ENCODE results near the gene CYP27C1. TPM values are rescaled to one million over a fixed set of nuclear protein-coding genes. Genes with fewer than 3 reads are reported as not detected.

Gene CYP27C1
- total RNA-seq, 4 donors from 2014 or later = 0.12 to 0.52 (median 0.28) TPM

GRCh38 chr2:127193164-127193966 lies 26.7 kb downstream of the CYP27C1 start:
- TF ChIP-seq POLR2A (IDR thresholded peaks at IDR 0.05) (no peak), CTCF (IDR thresholded peaks at IDR 0.05) (no peak), EP300 (IDR thresholded peaks at IDR 0.05) (no peak), POLR2AphosphoS5 (IDR thresholded peaks at IDR 0.05) (no peak)
- Histone ChIP-seq H3K36me3 (no peaks in the 10 kb centered on the region), H3K4me3 (no peak overlapping the region), H3K4me1 (peaks cover 0 to 16% (median 5%) of the 10 kb centered on the region in 3 donors), H3K9me3 (no peaks in the 10 kb centered on the region), H3K27ac (no peak overlapping the region), H3K27me3 (no peaks in the 10 kb centered on the region)
- ATAC-seq = peak; percentile 25
- 61 to 69% methylated on average over 10 to 16 of the region's 26 CpGs for WGBS, 2 donors (ENCODE audit: low coverage in 1 of 2)

- Histone ChIP-seq H3K27me3 (no peaks in the 10 kb centered on the region), H3K4me3 (no peak overlapping the region), H3K27ac (no peak overlapping the region), H3K4me1 (peaks cover 0 to 16% (median 5%) of the 10 kb centered on the region in 3 donors), H3K36me3 (no peaks in the 10 kb centered on the region), H3K9me3 (no peaks in the 10 kb centered on the region)
- TF ChIP-seq POLR2A (IDR thresholded peaks at IDR 0.05) (no peak), EP300 (IDR thresholded peaks at IDR 0.05) (no peak), CTCF (IDR thresholded peaks at IDR 0.05) (no peak), POLR2AphosphoS5 (IDR thresholded peaks at IDR 0.05) (no peak)
- 93 to 100% methylated on average over 1 to 4 of the region's 13 CpGs for WGBS, 2 donors (ENCODE audit: low coverage in 1 of 2)
- ATAC-seq = no peak
Measured at GRCh38 chr2:127191331-127192219, 28.5 kb downstream of the CYP27C1 start.

- no peaks in the 10 kb centered on the region for H3K9me3 ChIP-seq
- no peak overlapping the region for H3K27ac ChIP-seq
- H3K4me1 ChIP-seq = peaks cover 0 to 7% (median 5%) of the 10 kb centered on the region in 3 donors
- H3K27me3 ChIP-seq = no peaks in the 10 kb centered on the region
- WGBS, 2 donors (ENCODE audit: low coverage in 1 of 2) = 73 to 89% methylated on average over 5 to 7 of the region's 8 CpGs
- TF ChIP-seq EP300 (IDR thresholded peaks at IDR 0.05) = no peak
- TF ChIP-seq CTCF (IDR thresholded peaks at IDR 0.05) = no peak
- TF ChIP-seq POLR2A (IDR thresholded peaks at IDR 0.05) = no peak
- TF ChIP-seq POLR2AphosphoS5 (IDR thresholded peaks at IDR 0.05) = no peak
- H3K4me3 ChIP-seq = no peak overlapping the region
- no peak for ATAC-seq
- H3K36me3 ChIP-seq = no peaks in the 10 kb centered on the region
Measured at GRCh38 chr2:127188797-127189196, 31.3 kb downstream of the CYP27C1 start.

GRCh38 chr2:127187831-127188230 lies 32.3 kb downstream of the CYP27C1 start:
- Histone ChIP-seq H3K4me1 (no peaks in the 10 kb centered on the region), H3K27me3 (no peaks in the 10 kb centered on the region), H3K36me3 (no peaks in the 10 kb centered on the region), H3K27ac (no peak overlapping the region), H3K4me3 (no peak overlapping the region), H3K9me3 (no peaks in the 10 kb centered on the region)
- WGBS, 2 donors (ENCODE audit: low coverage in 1 of 2) = 71 to 85% methylated on average over 4 to 9 of the region's 10 CpGs
- no peak for ATAC-seq
- TF ChIP-seq CTCF (IDR thresholded peaks at IDR 0.05) (no peak), POLR2A (IDR thresholded peaks at IDR 0.05) (no peak), EP300 (IDR thresholded peaks at IDR 0.05) (no peak), POLR2AphosphoS5 (IDR thresholded peaks at IDR 0.05) (no peak)
